ENCODE results near the gene MMRN2. TPM values are rescaled to one million over a fixed set of nuclear protein-coding genes. Genes with fewer than 3 reads are reported as not detected.
"Not testable (repeated sequence)": the region's sequence is repeated elsewhere in the genome, so short reads cannot be mapped to it uniquely, and the experiment has no call there.

Gene MMRN2
- polyA plus RNA-seq, 6 donors from 2014 or later: not detected

GRCh38 chr10:86956848-86957448 is 467 bp downstream of the MMRN2 start:
- Mint-ChIP-seq H3K4me1 (no peaks in the 10 kb centered on the region), H3K36me3 (peaks cover 0 to 7% of the 10 kb centered on the region in 2 donors), H3K9me3 (peaks cover 6 to 19% (median 15%) of the 10 kb centered on the region in 7 donors), H3K4me3 (no peak overlapping the region), H3K27ac (no peak overlapping the region), H3K27me3 (peaks cover 0 to 6% (median 3%) of the 10 kb centered on the region in 3 donors)
- ATAC-seq (ENCODE audit: low read depth in 2 of 2) (no peak), DNase-seq (no peak)

- ATAC-seq (ENCODE audit: low read depth in 2 of 2) (no peak), DNase-seq (no peak)
- Mint-ChIP-seq H3K27ac (no peak overlapping the region), H3K4me3 (peak overlapping the region in 1 of 8 donors; percentile 21), H3K36me3 (peaks cover 0 to 10% of the 10 kb centered on the region in 2 donors), H3K27me3 (peaks cover 0 to 6% (median 3%) of the 10 kb centered on the region in 3 donors), H3K4me1 (no peaks in the 10 kb centered on the region), H3K9me3 (peaks cover 8 to 24% (median 20%) of the 10 kb centered on the region in 7 donors)
These were observed 1.1 kb downstream of the MMRN2 start for GRCh38 chr10:86956195-86956847.

DNA sequence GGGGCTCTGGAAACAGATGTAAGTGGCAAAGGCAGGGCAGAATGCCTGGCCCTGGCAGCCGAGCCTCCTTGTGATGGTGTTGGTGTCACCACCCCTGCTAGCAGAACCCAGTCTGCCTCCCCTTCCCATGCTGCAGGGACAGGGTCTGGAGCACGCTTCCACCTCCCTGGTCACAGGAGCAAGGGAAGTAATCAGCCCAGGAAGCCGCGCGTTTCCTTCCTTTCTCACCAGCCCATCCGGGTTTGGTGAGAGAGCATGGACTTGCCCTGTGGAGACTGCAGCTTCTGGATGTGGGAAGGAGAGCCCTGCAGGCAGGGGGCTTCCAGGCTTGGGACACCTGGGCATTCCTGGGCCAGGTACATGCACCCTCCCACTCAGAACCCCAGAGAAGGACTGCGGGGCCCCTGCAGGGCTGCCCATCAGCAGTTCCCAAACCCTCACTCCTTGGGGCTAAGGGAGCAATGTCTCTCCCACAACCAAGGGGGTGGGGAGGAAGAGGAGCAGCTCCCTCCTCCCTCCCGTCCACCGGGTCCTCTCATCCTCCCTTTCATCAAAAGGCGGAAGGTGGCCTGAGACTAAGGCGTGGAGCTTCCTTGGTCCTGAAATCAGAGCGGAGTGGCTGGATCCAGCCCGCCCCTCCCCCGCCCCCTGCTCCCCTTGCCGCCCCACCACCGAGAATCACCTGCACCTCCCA is 1.8 kb downstream of the MMRN2 start:
- Mint-ChIP-seq H3K9me3 (peaks cover 8 to 31% (median 21%) of the 10 kb centered on the region in 7 donors), H3K4me1 (no peaks in the 10 kb centered on the region), H3K4me3 (no peak overlapping the region), H3K36me3 (peaks cover under 1 to 10% of the 10 kb centered on the region in 2 donors), H3K27ac (no peak overlapping the region), H3K27me3 (peaks cover 0 to 6% (median 2%) of the 10 kb centered on the region in 3 donors)
- DNase-seq (no peak), ATAC-seq (ENCODE audit: low read depth in 2 of 2) (no peak)

GRCh38 chr10:86954681-86955500 is 2.5 kb downstream of the MMRN2 start:
- Mint-ChIP-seq H3K9me3 (peaks cover 8 to 35% (median 24%) of the 10 kb centered on the region in 7 donors), H3K27me3 (peaks cover 0 to 6% (median 0%) of the 10 kb centered on the region in 3 donors), H3K4me3 (no peak overlapping the region), H3K4me1 (no peaks in the 10 kb centered on the region), H3K36me3 (peaks cover 4 to 10% of the 10 kb centered on the region in 2 donors), H3K27ac (no peak overlapping the region)
- DNase-seq: no peak
- ATAC-seq (ENCODE audit: low read depth in 2 of 2): no peak

- H3K36me3 Mint-ChIP-seq: peaks cover 4 to 10% of the 10 kb centered on the region in 2 donors
- no peak for ATAC-seq (ENCODE audit: low read depth in 2 of 2)
- no peaks in the 10 kb centered on the region for H3K4me1 Mint-ChIP-seq
- H3K27ac Mint-ChIP-seq: no peak overlapping the region
- H3K27me3 Mint-ChIP-seq: peaks cover 0 to 6% (median 0%) of the 10 kb centered on the region in 3 donors
- DNase-seq: no peak
- peaks cover 8 to 35% (median 24%) of the 10 kb centered on the region in 7 donors for H3K9me3 Mint-ChIP-seq
- no peak overlapping the region for H3K4me3 Mint-ChIP-seq
These were observed 3.4 kb downstream of the MMRN2 start for GRCh38 chr10:86953747-86954680.

DNA sequence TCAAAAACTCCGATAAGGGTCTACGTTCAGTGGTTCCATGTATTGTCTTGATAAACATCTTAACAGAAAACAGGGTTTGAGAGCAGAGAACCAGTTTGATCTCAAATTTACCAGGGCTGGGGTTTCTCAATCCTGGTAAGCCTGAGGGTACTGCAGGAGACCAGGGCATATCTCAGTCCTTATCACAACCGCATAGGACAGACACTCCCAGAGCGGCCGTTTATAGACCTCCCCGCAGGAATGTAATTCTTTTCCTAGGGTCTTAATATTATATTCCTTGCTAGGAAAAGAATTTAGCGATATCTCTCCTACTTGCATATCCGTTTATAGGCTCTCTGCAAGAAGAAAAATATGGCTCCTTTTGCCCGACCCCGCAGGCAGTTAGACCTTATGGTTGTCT is 4.7 kb downstream of the MMRN2 start:
- H3K27ac Mint-ChIP-seq: peak overlapping the region in 1 of 6 donors; percentile 36
- peaks cover 4 to 10% of the 10 kb centered on the region in 2 donors for H3K36me3 Mint-ChIP-seq
- not testable (repeated sequence) for H3K4me1 Mint-ChIP-seq; DNase-seq; ATAC-seq (ENCODE audit: low read depth in 2 of 2); H3K4me3 Mint-ChIP-seq
- peaks cover 8 to 35% (median 24%) of the 10 kb centered on the region in 7 donors for H3K9me3 Mint-ChIP-seq
- peaks cover 0 to 15% (median 0%) of the 10 kb centered on the region in 3 donors for H3K27me3 Mint-ChIP-seq

DNA sequence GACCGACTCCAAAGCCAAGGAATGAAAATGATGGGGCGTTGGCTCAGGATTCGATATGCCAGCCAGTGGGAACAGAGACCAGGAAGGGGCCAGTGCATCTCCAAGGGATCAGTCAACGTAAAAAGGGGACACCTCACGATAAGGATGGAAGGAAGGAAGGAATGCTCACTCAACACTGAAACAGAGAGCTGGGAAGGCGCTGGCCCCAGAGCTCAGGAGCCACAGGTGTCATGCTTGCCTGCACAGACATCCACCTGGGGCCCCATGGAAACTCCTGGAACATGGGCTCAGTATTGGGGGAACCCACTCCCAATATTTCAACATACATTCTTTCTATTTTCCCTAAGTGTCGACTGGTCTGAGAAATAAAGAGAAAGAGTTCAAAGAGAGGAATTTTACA is 5.3 kb downstream of the MMRN2 start:
- H3K27ac Mint-ChIP-seq: peak overlapping the region in 1 of 6 donors; percentile 24

GRCh38 chr10:86951184-86951761 is 6.1 kb downstream of the MMRN2 start:
- ATAC-seq (ENCODE audit: low read depth in 2 of 2): no peak
- Mint-ChIP-seq H3K4me1 (no peaks in the 10 kb centered on the region), H3K27ac (no peak overlapping the region), H3K36me3 (peaks cover 4 to 10% of the 10 kb centered on the region in 2 donors), H3K4me3 (no peak overlapping the region), H3K27me3 (peaks cover 0 to 16% (median 9%) of the 10 kb centered on the region in 3 donors), H3K9me3 (peaks cover 8 to 35% (median 24%) of the 10 kb centered on the region in 7 donors)
- no peak for DNase-seq

More for the DNA sequence above, 5.3 kb downstream of the MMRN2 start:
- DNase-seq: no peak
- H3K4me1 Mint-ChIP-seq: no peaks in the 10 kb centered on the region
- H3K27me3 Mint-ChIP-seq: peaks cover 0 to 9% (median under 1%) of the 10 kb centered on the region in 3 donors
- no peak for ATAC-seq (ENCODE audit: low read depth in 2 of 2)
- H3K9me3 Mint-ChIP-seq: peaks cover 8 to 35% (median 24%) of the 10 kb centered on the region in 7 donors
- peaks cover 4 to 10% of the 10 kb centered on the region in 2 donors for H3K36me3 Mint-ChIP-seq
- no peak overlapping the region for H3K4me3 Mint-ChIP-seq

- no peak for DNase-seq
- no peak for ATAC-seq (ENCODE audit: low read depth in 2 of 2)
- Mint-ChIP-seq H3K27ac (no peak overlapping the region), H3K4me3 (no peak overlapping the region), H3K36me3 (peaks cover 4 to 10% of the 10 kb centered on the region in 2 donors), H3K9me3 (peaks cover 8 to 35% (median 24%) of the 10 kb centered on the region in 7 donors), H3K27me3 (peaks cover 0 to 16% (median 9%) of the 10 kb centered on the region in 3 donors), H3K4me1 (no peaks in the 10 kb centered on the region)
These were observed 7.1 kb downstream of the MMRN2 start for GRCh38 chr10:86950349-86950748.

DNA sequence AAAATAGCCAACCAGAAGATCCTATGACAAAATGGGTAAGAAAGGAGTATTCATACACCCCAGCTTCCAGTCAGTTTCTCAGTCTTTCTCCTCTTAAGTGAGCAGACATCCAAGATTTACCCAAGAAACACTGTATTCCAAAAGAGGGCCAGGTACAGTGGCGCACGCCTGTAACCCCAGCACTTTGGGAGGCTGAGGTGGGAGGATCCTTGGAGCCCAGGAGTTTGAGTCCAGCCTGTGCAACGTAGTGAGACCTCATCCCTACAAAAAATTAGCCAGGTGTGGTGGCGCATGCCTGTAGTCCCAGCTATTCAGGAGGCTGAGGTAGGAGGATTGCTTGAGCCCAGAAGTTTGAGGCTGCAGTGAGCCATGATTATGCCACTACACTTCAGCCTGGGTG is 9.6 kb downstream of the MMRN2 start:
- H3K27ac Mint-ChIP-seq: peak overlapping the region in 1 of 6 donors; percentile 41

DNA sequence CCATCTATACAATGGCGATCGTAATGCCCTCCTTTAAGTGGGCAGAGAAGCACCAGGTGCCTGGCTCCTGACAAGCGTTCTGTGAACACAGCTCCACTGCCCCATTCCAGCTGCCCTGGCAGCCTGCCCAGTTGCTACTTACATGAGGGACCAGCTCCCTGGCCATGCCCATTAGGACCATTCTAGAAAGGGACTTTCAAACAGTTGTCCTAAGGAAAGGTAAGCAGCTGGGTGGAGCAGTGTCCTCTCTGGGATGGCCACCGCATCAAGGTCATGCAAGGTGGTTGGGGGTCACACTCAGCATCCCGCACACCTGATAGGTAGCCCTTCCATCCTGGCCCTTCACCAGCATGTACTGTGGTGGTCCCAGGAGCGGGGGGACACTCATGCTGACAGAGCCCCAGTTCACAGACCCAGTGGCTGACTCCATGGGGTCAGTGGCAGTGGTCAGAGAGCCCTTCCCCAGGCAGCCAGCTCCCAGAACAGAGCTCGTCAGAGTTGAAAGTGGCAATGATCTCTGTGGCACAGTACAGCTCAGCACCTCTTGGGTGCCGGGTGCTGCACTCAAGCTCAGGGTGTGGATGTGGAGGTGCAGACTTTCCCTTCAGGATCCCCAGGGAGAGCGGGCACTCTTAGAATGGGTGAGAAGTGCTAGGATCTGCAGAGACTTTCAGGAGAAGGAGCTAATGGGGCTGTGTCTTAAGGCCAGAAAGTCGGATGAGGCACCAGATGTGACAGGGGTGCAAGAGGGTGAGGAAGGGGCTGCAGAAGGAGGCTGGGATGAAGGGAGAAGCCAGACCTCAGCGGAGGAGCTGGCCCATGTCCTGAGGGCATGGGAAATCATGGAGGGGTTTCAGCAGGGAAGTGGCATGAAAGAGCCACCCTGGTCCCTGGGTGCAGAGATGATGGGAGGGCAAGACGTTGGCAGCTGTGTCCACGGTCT is 10.9 kb downstream of the MMRN2 start:
- Mint-ChIP-seq H3K4me1 (no peaks in the 10 kb centered on the region), H3K4me3 (no peak overlapping the region), H3K36me3 (peaks cover 0 to 4% of the 10 kb centered on the region in 2 donors)

More for the DNA sequence above, 9.6 kb downstream of the MMRN2 start:
- H3K36me3 Mint-ChIP-seq: peaks cover 4 to 10% of the 10 kb centered on the region in 2 donors
- peaks cover 7 to 26% (median 16%) of the 10 kb centered on the region in 7 donors for H3K9me3 Mint-ChIP-seq
- H3K4me3 Mint-ChIP-seq; DNase-seq; H3K4me1 Mint-ChIP-seq; ATAC-seq (ENCODE audit: low read depth in 2 of 2): not testable (repeated sequence)
- peaks cover 0 to 16% (median 9%) of the 10 kb centered on the region in 3 donors for H3K27me3 Mint-ChIP-seq

More for the DNA sequence above, 10.9 kb downstream of the MMRN2 start:
- ATAC-seq (ENCODE audit: low read depth in 2 of 2): no peak
- no peak overlapping the region for H3K27ac Mint-ChIP-seq
- H3K27me3 Mint-ChIP-seq: peaks cover 0 to 16% (median 9%) of the 10 kb centered on the region in 3 donors
- no peak for DNase-seq
- H3K9me3 Mint-ChIP-seq: peaks cover 0 to 13% (median 4%) of the 10 kb centered on the region in 7 donors
